HG02588 (cell line): ENCODE results near the gene DUSP14.
A peak's percentile ranks its signal among the peaks of the same experiment; 100 is the strongest.
"Not testable (repeated sequence)": the region's sequence is repeated elsewhere in the genome, so short reads cannot be mapped to it uniquely, and the experiment has no call there.

Experiments used
- ATAC-seq: cut with Tn5 transposase; IDR thresholded peaks from one replicate; pipeline ENCODE4 v1.9.1; 2021; ENCODE audit warnings: mild to moderate bottlenecking, moderate library complexity; ENCODE audit not compliant: unreplicated experiment

Gene DUSP14

DNA sequence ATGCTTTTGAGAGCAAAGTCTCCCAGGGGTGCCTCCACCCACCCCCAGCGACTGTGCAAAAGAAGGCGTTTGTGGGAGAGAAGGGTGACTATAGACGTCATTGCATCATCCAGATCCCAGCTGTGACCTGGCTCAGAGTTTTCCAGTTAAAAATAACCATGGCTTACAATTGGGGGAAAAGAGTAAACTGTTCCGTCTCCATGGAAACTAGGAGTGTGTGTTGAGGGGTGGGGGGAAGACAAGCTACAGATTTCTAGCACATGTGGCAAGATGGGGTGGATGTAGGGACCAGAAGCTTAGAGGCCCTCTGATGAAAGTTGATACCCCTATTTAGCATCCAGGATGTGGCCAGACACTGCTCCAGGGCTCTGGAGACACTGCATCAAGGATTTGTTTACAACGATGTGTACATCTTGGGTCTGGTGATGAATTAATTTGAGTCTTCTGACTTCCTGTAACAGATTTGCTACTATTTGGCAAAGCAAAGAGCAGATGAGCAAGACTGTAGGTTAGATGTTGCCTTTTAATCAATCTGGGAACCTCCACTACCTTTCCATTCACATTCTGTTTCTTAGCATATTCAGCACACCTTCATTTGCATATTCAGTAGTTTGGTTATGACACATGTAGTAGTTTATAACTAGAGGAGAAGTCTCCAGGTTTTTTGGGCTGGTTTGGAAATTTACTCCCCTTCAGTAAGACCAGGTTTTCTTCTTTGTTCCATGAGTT, 6.2 kb upstream of the DUSP14 start:
- no peak for ATAC-seq

- ATAC-seq, result no peak
Measured at GRCh38 chr17:37485938-37486570, 3.6 kb upstream of the DUSP14 start.

- no peak for ATAC-seq
Measured at GRCh38 chr17:37488009-37488604, 1.6 kb upstream of the DUSP14 start.

GRCh38 chr17:37488607-37489196, 989 bp upstream of the DUSP14 start:
- no peak for ATAC-seq

GRCh38 chr17:37490022-37490587, 414 bp downstream of the DUSP14 start:
- ATAC-seq, result peak; percentile 51

GRCh38 chr17:37490638-37491614, 1.2 kb downstream of the DUSP14 start:
- no peak for ATAC-seq

DNA sequence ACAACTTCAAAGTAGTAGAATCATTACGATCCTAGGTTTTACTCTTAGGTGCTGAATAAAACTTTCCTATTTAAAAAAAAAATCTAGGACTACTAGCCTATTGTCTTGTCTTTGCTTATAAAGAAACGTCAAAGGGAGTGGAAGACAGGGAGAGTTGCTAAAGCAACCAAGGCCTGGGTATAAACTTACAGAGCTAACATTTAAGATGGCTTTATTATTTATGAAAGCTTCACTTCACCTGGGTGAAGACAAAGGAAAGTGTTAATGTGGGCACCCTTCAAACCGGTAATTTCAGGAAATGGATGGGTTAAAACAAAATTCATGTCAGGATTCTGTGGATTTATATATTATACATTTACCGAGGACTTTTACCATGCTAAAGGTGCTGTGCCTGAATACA, 2.5 kb downstream of the DUSP14 start:
- ATAC-seq, result no peak

DNA sequence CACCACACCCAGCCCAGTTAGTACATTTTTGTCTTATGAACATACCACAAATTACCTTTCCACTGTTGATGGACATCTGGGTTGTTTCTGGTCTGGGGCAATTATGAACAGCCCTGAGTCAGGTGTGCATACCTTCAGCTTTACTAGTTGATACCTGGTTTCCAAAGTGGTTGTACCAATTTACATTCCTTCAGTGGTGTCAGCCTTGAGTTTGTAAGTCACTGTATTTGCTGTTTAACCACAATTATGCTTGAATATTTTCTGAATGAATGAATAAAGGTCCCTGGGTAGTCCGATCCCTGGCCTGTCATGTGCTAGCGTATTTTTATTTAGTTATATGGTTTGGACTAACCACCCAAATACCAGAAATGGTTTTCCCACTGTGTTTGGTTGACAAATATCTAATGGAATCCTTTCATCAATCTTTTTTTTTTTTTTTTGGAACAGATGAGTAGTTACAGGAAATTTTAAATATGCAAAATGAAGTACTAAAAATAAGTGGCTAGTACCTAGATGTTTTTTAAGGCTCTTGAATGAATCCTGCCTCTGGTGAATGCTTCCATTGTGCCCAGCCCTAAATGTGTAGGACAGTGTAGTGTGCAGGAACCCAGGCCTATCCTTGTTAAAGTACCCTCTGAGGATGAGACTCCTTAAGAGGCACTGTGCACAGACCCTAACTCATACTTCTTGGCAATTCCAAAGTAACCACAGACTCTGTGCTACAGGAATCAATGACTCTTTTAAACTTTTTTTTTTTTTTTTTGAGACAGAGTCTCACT, 3.7 kb downstream of the DUSP14 start:
- no peak for ATAC-seq

GRCh38 chr17:37494401-37494831, 4.7 kb downstream of the DUSP14 start:
- ATAC-seq, result no peak

DNA sequence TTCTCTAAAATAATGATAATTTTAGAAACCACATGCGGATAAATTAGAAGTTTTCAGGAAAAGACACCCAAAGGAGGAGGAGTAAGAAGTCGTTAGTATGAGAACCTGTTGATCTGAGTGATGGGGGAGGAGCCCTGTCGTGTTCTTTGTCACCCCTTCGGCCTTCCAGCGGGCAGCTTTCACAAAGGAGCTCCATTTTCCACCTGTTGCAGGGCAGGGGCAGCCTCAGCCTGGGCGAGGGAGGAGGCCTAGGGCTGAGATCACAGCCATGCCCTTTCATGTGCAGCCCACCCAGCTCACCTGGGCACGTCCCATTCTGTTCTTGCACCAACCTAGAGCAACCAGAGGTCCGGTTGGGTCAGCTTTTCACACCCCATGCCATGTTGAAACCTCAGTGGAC, 5.3 kb downstream of the DUSP14 start:
- no peak for ATAC-seq

DNA sequence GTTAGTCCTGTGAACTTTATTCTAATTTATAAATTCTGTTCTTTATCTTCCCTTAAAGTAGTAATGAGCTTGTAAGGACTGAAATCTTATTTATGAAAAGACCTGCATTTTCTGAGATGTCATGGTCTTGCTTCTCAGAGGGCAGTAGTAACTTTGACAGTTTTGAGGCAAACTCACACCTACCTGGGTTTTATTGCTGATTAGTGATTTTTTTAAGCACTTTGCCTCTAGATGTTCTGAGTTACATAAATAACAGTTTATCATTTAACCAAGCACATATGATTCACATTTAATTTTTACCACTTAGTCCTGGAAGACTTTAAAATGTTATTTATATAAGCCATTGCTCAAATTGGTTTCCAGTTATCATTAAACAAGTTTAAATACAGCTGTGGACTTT, 10.7 kb downstream of the DUSP14 start:
- ATAC-seq, result no peak

DNA sequence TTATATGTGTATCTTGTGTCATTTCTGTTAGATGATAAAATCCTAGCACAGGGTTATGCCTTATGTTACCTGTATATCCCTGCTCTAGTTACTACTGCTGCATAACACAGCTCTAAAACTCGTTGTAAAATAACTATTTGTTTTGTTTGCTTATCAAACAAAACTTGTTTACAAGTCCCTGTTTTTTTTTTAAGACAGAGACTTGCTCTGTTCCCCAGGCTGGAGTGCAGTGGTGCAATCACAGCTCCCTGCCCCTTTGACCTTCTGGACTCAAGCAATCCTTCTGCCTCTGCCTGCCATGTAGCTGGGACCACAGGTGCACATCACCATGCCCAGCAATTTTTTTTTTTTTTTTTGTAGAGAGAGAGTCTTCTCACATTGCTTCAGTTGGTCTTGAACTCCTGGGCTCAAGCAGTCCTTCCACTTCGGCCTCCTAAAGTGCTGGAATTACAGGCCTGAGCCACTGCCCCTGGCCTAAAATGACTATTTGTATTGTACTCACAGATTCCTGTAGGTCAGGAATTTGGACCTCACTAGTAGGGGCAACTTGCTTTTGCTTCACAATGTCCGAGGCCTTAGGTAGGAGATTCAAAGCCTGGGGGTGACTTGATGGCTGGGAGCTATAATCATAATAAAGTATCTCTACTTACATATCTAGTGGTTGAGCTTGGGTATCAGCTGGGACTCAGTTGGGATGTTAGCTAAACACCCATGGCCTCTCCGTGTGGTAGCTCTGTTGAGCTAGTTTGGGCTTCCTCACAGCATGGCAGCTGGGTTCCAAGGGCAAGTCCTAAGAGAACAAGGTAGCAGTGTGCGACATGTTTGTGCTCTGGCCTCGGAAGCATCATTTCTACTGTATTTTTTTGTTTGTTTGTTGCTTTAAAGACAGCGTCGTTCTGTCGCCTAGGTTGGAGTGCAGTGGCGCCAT, 12.6 kb downstream of the DUSP14 start:
- ATAC-seq, result no peak

DNA sequence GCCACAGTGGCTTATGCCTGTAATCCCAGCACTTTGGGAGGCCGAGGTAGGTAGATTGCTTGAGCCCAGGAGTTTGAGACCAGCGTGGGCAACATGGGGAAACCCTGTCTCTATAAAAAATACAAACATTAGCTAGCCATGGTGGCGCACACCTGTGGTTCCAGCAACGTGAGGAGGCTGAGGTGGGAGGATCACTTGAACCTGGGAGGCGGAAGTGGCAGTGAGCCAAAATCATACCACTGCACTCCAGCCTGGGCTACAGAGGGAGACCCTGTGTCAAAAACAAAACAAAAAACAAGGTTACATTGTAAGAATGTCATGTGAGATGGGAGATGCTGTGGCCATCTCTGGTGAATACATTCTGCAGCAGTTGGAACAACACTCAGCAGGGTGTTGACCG, 13.5 kb downstream of the DUSP14 start:
- ATAC-seq, result no peak

- ATAC-seq, result no peak
Measured at GRCh38 chr17:37505333-37505732, 15.6 kb downstream of the DUSP14 start.

DNA sequence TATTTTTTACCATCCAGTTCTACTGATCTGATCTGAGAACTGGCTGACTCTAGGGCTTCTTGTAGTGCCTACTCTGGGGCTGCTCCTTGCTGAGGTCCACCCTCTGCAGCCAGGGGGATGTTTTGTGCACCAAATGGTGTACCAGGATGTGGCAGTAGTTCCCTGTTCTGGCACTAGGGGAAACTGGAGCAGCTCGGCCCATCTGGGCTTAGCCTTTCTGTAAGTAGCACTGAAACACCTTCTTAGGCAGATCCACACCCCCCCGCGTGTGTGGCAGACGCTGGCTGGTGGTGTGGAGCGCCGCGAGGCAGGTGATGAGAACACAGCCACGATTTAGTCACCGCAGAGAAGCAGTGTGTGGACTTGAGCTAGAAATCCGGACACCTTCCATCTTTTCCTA, 17.0 kb downstream of the DUSP14 start:
- ATAC-seq, result no peak

DNA sequence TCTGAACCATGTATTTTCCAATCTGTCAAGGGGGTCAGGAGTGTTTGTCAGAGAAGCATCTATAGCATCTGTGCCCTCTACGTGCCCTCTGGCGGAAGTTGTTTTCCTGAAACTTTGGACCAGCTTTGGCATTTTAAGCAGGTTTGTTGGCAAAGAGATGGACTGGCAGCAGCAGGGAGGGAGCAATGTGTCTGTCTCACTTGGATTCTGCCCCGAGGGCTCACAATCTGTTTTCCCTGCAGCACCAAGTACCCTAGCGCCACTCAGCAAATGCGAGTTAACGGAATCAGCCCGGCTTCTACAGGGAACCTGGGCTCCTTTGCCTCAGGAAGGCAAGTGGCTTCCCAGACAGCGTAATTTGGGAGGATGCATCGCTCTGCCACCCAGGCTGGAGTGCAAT, 17.4 kb downstream of the DUSP14 start:
- ATAC-seq, result no peak

DNA sequence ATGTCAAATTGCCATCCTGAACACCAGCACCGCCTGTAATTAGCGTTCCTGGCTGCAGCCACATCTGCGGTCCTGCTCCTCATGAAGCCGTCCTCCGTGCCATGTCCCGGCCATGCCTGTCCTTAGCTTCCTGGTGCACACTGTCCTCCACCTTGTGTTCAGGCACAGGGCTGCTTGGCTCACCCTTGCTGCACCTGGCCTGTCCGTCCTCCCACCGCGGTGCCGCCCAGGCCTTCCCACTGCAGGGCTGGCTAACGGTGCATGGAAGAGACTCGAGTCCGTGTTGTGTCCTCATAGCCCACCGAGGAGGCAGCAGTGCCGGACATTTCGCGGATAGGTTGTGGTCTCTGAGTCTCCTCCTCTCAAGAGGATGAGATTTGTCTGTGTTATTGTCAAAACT, 20.4 kb downstream of the DUSP14 start:
- ATAC-seq, result no peak

GRCh38 chr17:37511642-37512041, 22.0 kb downstream of the DUSP14 start:
- ATAC-seq, result not testable (repeated sequence)
